Mesodermal cell (in vitro differentiated cells): ENCODE data around the gene MAD1L1.

Experiments
- H3K27ac ChIP-seq: 2 replicates; pipeline ENCODE4 v1.7.0; 2013; ENCODE audit warnings: mild to moderate bottlenecking, low read depth, low read length, moderate library complexity; ENCODE audit not compliant: severe bottlenecking
- H3K36me3 ChIP-seq: 2 replicates; pipeline ENCODE4 v1.7.1; 2013; ENCODE audit warnings: mild to moderate bottlenecking, low read length, moderate library complexity; ENCODE audit not compliant: control insufficient read depth, insufficient read depth
- H3K4me1 ChIP-seq: one replicate; pipeline ENCODE4 v1.7.1; 2013; ENCODE audit warnings: mild to moderate bottlenecking, low read length; ENCODE audit not compliant: insufficient read depth, control insufficient read depth, poor library complexity, severe bottlenecking
- H3K4me3 ChIP-seq: 2 replicates; pipeline ENCODE4 v1.7.0; 2013; ENCODE audit warnings: low read length, control low read depth, mild to moderate bottlenecking; ENCODE audit not compliant: insufficient read depth, poor library complexity, severe bottlenecking; ENCODE audit errors: extremely low read depth
- H3K9me3 ChIP-seq: 2 replicates; pipeline ENCODE4 v1.7.1; 2013; ENCODE audit warnings: mild to moderate bottlenecking, low read length, moderate library complexity; ENCODE audit not compliant: control insufficient read depth
- WGBS, 2 experiments: methylation state at CpG; one replicate each; pipeline ENCODE4 v1.1.5; 2013; ENCODE audit warnings: missing lambda C conversion rate in 2 of 2; ENCODE audit not compliant: insufficient coverage in 2 of 2; 5-methylcytosine and 5-hydroxymethylcytosine counted together

The MAD1L1 gene

GRCh38 chr7:2171855-2172254 lies 60.9 kb downstream of the MAD1L1 start:
- WGBS, 2 experiments: 97 to 98% methylated on average over 4 to 5 of the region's 6 CpGs
- Histone ChIP-seq H3K4me3 (no peak overlapping the region), H3K9me3 (no peaks in the 10 kb centered on the region), H3K27ac (no peak overlapping the region), H3K36me3 (peaks cover 64% of the 10 kb centered on the region), H3K4me1 (peaks cover 6% of the 10 kb centered on the region)

GRCh38 chr7:2170576-2171521 lies 61.9 kb downstream of the MAD1L1 start:
- H3K36me3 ChIP-seq: peaks cover 62% of the 10 kb centered on the region
- peaks cover 6% of the 10 kb centered on the region for H3K4me1 ChIP-seq
- no peak overlapping the region for H3K4me3 ChIP-seq
- H3K27ac ChIP-seq: peak overlapping the region; percentile 23
- WGBS, 2 experiments: 95 to 97% methylated on average over 26 of the region's 26 CpGs
- no peaks in the 10 kb centered on the region for H3K9me3 ChIP-seq

- H3K27ac ChIP-seq: peak overlapping the region; percentile 23
- H3K4me3 ChIP-seq: no peak overlapping the region
- peaks cover 3% of the 10 kb centered on the region for H3K4me1 ChIP-seq
- peaks cover 61% of the 10 kb centered on the region for H3K36me3 ChIP-seq
- 95% methylated on average over 14 to 15 of the region's 17 CpGs for WGBS, 2 experiments
- no peaks in the 10 kb centered on the region for H3K9me3 ChIP-seq
Measured at GRCh38 chr7:2169923-2170575, 62.7 kb downstream of the MAD1L1 start.

GRCh38 chr7:2168615-2169311 lies 64.0 kb downstream of the MAD1L1 start:
- Histone ChIP-seq H3K4me3 (no peak overlapping the region), H3K36me3 (peaks cover 56% of the 10 kb centered on the region), H3K4me1 (no peaks in the 10 kb centered on the region), H3K27ac (no peak overlapping the region), H3K9me3 (no peaks in the 10 kb centered on the region)
- WGBS, 2 experiments: 92 to 96% methylated on average over 31 to 32 of the region's 37 CpGs

- no peak overlapping the region for H3K4me3 ChIP-seq
- H3K4me1 ChIP-seq: peaks cover 6% of the 10 kb centered on the region
- H3K36me3 ChIP-seq: peaks cover 41% of the 10 kb centered on the region
- WGBS, 2 experiments: 92% methylated on average over 22 to 24 of the region's 25 CpGs
- no peak overlapping the region for H3K27ac ChIP-seq
- H3K9me3 ChIP-seq: no peaks in the 10 kb centered on the region
Measured at GRCh38 chr7:2166625-2167280, 66.0 kb downstream of the MAD1L1 start.

GRCh38 chr7:2165610-2166594 lies 66.8 kb downstream of the MAD1L1 start:
- 95 to 96% methylated on average over 24 to 27 of the region's 28 CpGs for WGBS, 2 experiments
- Histone ChIP-seq H3K9me3 (no peaks in the 10 kb centered on the region), H3K27ac (no peak overlapping the region), H3K4me3 (no peak overlapping the region), H3K4me1 (peaks cover 6% of the 10 kb centered on the region), H3K36me3 (peaks cover 35% of the 10 kb centered on the region)

- 95 to 97% methylated on average over 5 to 7 of the region's 10 CpGs for WGBS, 2 experiments
Measured at GRCh38 chr7:2165239-2165609, 67.5 kb downstream of the MAD1L1 start.

GRCh38 chr7:2164646-2165045 lies 68.1 kb downstream of the MAD1L1 start:
- Histone ChIP-seq H3K4me3 (no peak overlapping the region), H3K4me1 (peaks cover 6% of the 10 kb centered on the region), H3K27ac (no peak overlapping the region), H3K9me3 (no peaks in the 10 kb centered on the region), H3K36me3 (peaks cover 26% of the 10 kb centered on the region)
- WGBS, 2 experiments: 98% methylated on average over 5 of the region's 5 CpGs

More at GRCh38 chr7:2165239-2165609, 67.5 kb downstream of the MAD1L1 start:
- Histone ChIP-seq H3K9me3 (no peaks in the 10 kb centered on the region), H3K4me1 (peaks cover 6% of the 10 kb centered on the region), H3K27ac (no peak overlapping the region), H3K4me3 (no peak overlapping the region), H3K36me3 (peaks cover 29% of the 10 kb centered on the region)

- Histone ChIP-seq H3K4me3 (no peak overlapping the region), H3K9me3 (no peaks in the 10 kb centered on the region), H3K4me1 (peaks cover 6% of the 10 kb centered on the region), H3K36me3 (peaks cover 24% of the 10 kb centered on the region), H3K27ac (no peak overlapping the region)
- 84 to 89% methylated on average over 14 to 17 of the region's 22 CpGs for WGBS, 2 experiments
Measured at GRCh38 chr7:2163600-2164555, 68.9 kb downstream of the MAD1L1 start.
